Measurements from ENCODE around the gene RIPPLY2.
"Not testable (repeated sequence)": the region's sequence is repeated elsewhere in the genome, so short reads cannot be mapped to it uniquely, and the experiment has no call there.

The RIPPLY2 gene, protein sequence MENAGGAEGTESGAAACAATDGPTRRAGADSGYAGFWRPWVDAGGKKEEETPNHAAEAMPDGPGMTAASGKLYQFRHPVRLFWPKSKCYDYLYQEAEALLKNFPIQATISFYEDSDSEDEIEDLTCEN

GRCh38 chr6:83853178-83854000, at the start of gene RIPPLY2:
RIPPLY2 (plus strand) TSS chr6:83853360; CDS start chr6:83853417, 57 bp downstream.
- peak; percentile 31 for DNase-seq

DNA sequence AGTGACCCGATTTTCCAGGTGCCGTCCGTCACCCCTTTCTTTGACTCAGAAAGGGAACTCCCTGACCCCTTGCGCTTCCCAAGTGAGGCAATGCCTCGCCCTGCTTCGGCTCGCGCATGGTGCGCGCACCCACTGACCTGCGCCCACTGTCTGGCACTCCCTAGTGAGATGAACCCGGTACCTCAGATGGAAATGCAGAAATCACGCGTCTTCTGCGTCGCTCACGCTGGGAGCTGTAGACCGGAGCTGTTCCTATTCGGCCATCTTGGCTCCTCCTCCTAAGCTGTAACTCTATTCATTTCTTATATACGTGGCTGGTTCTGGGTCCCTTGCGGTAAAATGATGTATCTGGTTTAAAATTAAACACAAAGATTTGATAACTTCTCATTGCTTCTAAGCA, 49.7 kb upstream of the RIPPLY2 start:
- not testable (repeated sequence) for DNase-seq

DNA sequence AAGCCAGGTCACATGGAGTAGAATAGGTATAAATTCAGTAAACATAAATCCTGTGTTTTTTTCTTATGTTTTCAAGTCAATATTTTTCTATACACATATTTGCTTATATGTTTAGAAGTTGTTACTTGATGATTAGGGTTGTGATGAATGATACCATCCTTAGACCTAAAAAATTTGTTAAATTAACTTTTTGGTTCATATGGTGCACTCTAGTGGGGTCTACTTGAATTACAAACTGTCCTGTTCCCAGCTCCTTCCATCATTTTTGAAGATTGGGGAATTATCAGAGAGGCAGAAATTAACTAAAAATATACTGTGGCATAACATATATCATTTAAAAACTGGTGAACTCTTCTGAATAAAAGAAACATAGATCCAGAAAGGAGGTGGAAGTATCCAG, 48.3 kb upstream of the RIPPLY2 start:
- no peak for DNase-seq

DNA sequence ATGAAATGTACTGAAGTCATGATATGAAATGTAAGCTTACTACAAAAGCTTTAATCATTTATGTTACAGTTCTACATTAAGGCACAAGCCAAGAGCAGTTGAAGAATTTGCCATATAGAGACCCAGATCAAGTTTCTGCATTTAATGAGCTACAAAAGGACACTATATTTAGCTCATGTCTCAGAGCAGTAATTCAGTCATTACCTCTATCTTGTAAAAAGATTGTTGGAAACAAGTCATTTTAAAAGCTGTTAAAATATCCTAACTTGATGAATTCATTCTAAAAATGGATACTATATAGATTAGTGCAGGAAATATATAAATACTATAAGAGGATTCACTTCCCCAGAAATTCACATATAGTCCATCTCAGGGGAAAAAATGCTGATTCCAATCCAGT, 45.2 kb upstream of the RIPPLY2 start:
- no peak for DNase-seq

DNA sequence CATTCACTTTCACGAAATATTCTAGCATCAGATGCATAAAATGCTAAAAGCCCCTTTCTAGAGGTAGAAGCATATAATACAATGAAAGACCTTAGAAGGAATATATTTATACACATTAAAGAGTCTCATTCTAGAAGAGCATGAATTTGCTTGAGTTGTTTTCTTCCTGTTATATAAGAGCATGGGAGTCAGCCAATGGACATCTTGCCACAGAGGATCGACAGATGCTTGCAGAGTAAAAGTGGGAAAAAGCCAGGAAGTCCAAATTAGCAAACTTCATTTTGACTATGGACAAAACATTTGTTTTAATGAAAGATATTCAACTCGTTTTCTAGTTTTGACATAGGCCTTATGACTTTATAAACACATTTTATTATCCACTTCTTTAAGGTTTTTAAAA, 44.2 kb upstream of the RIPPLY2 start:
- DNase-seq = no peak

- DNase-seq = no peak
Observed at GRCh38 chr6:83812595-83812994, 40.6 kb upstream of the RIPPLY2 start.

DNA sequence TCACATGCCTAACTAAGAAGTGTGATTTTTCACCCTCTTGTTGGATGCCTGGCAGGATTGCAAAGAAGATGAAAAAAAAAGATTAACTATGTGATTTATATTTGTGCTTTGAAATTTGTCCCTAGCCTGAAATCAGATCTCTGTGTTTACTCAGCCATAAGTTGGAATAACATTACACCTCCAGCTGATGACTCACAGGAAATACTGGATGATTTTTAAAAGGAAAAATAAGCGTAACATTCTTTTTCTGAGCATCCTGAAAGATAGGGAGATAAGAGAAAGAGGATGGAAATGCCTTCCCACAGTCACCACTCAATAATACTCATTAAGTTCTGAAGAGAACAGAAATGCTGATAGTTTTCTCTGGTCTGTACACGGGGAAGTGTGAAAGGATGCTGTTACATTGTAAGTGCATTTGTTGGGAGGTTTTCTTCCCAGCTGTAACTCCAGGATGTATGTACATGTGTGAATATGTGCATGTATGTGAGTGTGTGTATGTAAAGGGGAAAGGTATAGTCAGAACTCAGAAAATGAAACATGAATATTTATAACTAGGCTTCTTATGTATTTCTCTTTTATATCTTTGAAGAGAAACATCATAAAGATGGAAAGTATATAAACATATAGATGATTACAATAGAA, 37.4 kb upstream of the RIPPLY2 start:
- no peak for DNase-seq

GRCh38 chr6:83822629-83823169, 30.5 kb upstream of the RIPPLY2 start:
- DNase-seq = no peak

GRCh38 chr6:83824388-83824801, 28.8 kb upstream of the RIPPLY2 start:
- no peak for DNase-seq

DNA sequence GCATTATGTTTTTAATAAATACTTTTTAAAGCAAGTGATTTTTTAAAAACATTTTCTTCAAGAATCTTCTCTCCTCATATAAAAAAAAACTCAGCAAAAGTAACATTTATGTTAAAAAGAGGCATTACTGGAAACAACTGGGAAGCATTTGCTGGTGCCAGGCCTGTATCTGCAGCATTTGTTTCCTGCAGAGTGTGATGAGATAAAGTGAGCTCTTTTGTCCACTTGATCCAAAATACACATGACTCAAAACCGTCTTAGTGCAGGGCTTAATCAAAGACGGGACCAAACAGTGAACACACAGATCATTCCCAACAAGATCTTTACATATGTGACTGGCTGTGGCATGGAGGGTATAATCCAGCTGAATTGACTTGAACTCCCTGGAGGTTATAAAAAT, 28.3 kb upstream of the RIPPLY2 start:
- DNase-seq = no peak

DNA sequence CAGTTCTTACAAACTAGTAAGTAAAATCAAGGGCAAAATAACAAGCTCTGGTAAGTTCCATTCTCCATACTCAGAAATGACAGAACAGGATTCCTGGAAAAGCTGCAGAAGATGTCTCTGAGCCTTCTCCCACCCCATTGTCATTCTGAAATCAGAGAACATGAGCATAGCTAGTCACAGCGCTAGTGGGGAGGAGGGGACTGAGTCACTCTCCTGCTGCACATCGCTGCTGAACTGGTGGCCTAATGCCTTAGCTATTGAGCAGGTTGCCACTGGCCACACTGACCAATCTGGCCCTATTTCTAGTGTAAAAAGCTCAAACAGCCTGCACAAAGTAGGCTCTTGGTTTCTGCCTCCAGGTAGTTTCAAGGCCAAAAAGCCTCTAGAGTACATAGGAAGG, 26.1 kb upstream of the RIPPLY2 start:
- no peak for DNase-seq

GRCh38 chr6:83838727-83839126, 14.4 kb upstream of the RIPPLY2 start:
- DNase-seq = no peak

DNA sequence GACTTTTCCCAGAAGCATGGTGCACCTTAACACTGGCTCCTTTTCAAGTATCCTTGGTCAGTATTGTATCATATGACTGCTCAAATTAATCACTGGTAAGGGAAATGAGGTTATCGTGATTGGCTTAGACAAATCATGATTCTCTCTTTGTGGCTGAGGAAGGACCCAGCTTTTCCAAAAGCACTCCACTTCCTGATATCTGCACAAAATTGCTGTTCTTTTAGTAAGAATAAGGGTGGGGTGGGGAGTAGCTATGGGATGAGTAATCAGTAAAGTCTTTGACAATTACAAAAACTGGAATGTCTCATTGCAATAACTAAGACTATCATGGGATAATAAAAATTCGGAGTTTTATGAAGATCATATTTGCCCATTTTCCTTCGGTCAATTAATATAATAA, 9.0 kb upstream of the RIPPLY2 start:
- no peak for DNase-seq

DNA sequence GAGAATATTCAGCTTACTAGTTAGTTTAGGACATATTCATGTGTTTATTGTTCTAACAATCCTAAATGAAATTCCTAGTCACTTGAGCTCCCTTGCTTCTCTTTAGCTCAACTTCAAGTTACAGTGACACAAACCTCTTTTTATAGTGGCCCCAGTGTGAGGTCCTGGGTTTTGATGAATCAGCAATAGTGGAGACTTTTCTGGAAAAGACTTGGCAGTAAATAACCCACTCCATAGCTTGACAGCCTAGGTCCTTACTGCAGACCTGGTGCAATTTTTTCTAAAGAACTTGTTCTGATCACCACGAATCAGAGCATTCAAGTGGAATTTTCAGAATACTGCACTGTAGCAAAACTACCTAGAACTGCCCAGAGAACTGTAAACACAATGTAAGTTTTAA, 6.9 kb upstream of the RIPPLY2 start:
- DNase-seq = no peak

- DNase-seq = no peak
Observed at GRCh38 chr6:83847179-83847578, 6.0 kb upstream of the RIPPLY2 start.

DNA sequence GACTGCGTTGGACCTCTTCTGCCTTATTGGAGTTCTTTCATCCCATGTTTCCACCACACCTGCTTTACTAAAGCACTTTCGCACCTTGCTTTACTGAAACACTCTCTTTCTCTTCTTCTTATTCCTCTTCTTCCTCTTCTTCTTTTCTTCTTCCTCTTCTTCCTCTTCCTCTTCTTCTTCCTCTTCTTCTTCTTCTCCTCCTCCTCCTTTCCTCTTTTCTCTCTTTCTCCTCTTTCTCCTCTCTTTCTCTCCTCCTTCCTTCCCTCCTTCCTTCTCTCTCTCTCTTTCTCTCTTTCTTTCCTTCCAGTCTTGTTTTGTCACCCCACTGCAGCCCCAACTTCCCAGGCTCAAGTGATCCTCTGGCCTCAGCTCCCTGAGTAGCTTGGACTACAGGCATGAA, 4.0 kb upstream of the RIPPLY2 start:
- DNase-seq = no peak

DNA sequence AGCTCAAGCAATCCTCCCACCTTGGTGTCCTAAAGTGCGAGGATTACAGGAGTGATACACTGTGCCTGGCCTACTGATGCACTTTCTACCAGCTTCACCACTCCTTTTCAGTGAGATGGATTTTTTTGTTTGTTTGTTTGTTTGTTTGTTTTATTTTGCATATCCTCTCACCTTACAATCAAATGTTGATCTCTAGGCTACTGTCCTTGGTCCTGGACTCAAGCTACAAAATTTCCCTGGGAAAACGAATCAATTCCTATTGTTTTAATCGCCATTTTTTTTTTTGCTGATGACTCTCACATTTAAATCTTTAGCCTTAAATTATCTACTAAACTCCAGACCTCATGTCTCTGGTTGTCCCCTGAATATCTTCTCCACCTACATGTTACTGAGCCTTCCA, 3.5 kb upstream of the RIPPLY2 start:
- DNase-seq = no peak

DNA sequence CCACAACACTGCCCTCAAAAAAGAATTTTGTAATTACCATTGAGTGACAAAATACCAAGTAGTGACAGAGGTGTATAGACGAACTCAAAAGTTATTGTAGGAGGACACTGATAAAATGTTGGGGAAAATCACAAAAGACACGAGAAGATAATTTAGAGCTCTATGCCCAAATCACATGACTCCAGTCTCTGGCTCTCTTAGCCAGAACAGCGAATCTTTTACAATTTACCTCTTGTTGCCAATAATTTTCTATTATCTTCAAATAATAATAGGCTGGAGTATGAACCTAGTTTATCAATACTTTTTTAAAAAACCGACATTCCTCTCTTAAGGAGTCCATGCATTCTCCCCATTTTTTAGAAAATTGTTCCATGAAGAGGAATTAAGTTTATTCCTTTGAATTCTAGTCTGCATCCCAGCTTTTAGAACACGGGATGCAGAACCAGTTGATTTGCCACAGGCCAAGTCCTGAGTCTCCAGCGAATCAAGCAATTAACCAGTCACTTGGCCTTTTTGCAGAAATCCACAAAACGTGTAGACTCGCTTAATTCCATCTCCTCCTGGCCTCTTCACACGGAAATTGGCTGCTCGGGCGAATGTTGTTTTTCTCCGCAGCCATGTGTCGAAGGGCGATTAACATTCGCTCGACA, 507 bp upstream of the RIPPLY2 start:
- no peak for DNase-seq

DNA sequence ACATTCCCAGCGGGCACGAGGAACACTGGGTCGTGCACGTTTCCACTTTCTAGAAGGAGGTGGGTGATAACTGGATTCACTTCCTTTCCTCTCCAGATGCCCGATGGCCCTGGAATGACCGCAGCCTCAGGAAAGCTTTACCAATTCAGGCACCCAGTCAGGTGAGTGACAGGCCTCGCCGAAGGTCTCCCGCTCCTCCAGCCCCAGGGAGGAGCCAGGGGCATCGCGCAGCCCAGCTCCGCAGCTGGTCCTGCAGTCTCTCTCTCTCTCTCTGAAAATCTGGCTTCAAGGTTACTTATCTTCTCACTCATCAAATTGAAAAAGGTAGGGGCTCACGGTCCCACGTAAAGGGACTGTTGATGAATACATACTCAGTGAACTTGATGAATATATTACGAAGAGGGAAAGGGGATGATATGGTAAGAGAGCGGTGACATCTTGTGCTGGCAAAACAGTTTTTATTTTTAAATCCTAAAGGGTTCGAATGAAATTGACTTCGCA, 891 bp downstream of the RIPPLY2 start:
- DNase-seq = no peak

DNA sequence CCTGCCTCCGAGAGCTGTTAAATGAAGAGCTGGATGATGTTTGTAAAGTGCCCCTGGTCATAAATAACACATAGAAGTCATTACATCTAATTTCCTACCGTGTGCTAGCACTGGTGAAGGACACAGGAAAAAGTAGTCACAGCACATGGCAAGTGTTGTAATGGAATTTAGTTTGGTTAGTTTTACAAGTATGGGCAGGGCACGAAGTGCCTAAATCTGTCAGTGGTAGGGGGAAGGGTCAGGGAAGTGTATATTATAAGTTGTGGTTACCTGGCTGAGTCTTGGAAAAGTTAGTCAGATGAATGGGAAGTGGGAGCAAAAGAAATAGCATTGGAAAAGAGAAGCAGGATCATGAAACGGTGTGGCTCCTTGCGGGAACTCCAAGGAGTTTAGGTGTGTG, 1.6 kb downstream of the RIPPLY2 start:
- no peak for DNase-seq

- DNase-seq = peak; percentile 95
Observed at GRCh38 chr6:83859410-83860358, 6.5 kb downstream of the RIPPLY2 start, which contains the start of gene CYB5R4. CYB5R4 (plus strand) TSS chr6:83859689; CDS start chr6:83859783, 94 bp downstream.

- no peak for DNase-seq
Observed at GRCh38 chr6:83860359-83860755, 7.2 kb downstream of the RIPPLY2 start.
